Heart left ventricle (tissue), 13 donors: Measurements from ENCODE around the gene CPEB2.

Source experiments
- CTCF ChIP-seq, 12 donors: fragments of 200-600 bp; sonication (generic) in 4 of 12; IDR thresholded peaks; one replicate each; pipeline versions ENCODE4 v1.5.0 to v1.8.0; 2018 to 2022; ENCODE audit warnings: antibody characterized with exemption in 12 of 12, mild to moderate bottlenecking in 5 of 12
- POLR2A ChIP-seq, 2 donors: fragments of 450-650 bp; IDR thresholded peaks; one replicate each; pipeline ENCODE4 v1.6.1; 2017; ENCODE audit warnings: antibody characterized with exemption in 2 of 2, mild to moderate bottlenecking in 2 of 2, moderate library complexity in 2 of 2
- donor health status: ischemic (EF 13 %, LVEDD 7.1; RV severe dilation, severe dysfunction).
- donor health status: DM: no; HTN: yes; CAD: no.
- donor health status: DM: no; HTN: no; CAD: no.
- donor health status: ischemic (EF 25% LVEDD 6.9; RV normal size, moderate dysfunction).
- donor health status: ischemic (EF 25% LVEDD 5.7; RV mildly dilated, moderate dysfunction).
- donor health status: ischemic (EF 35%, LVEDD 5.7; RV mildly dilated, moderate dysfunction).
- donor health status: nonischemic (EF 11% LVEDD 7.7; RV severe dilation, severe dysfunction).
- donor health status: DM: yes; HTN: yes; CAD: no.
- donor health status: PGD.
- donor health status: ischemic (EF 29% LVEDD 5.4; RV normal size, mild dysfunction).
- donor health status: nonischemic (EF 23%, LVEDD 6.1; RV moderate dilation, normal function).

GRCh38 chr4:15035159-15035558 lies 32.9 kb downstream of the CPEB2 start:
- no peak for TF ChIP-seq CTCF (IDR thresholded peaks at IDR 0.05)
- no peak for TF ChIP-seq POLR2A (IDR thresholded peaks at IDR 0.05)
